K562 (cell line): Measurements from ENCODE around the gene RAB25. TPM values are rescaled to one million over a fixed set of nuclear protein-coding genes. Genes with fewer than 3 reads are reported as not detected.

Experiments
- BMI1 ChIP-seq: fragments of 150-350 bp; IDR thresholded peaks from 2 replicates; pipeline ENCODE4 v1.6.1; 2014; ENCODE audit warnings: low read length
- CREB3 ChIP-seq: fragments of 450-650 bp; conservative IDR thresholded peaks from 2 replicates; pipeline ENCODE4 v1.6.1; 2016; ENCODE audit warnings: missing genetic modification characterization, low read depth, mild to moderate bottlenecking, missing compliant biosample characterization, moderate library complexity
- DPF2 ChIP-seq: fragments of 450-650 bp; IDR thresholded peaks from 2 replicates; pipeline ENCODE4 v1.6.1; 2016
- MIER1 ChIP-seq: fragments of 450-650 bp; IDR thresholded peaks from 2 replicates; pipeline ENCODE4 v1.6.1; 2016; ENCODE audit warnings: antibody characterized with exemption, mild to moderate bottlenecking, low read depth
- NFE2L1 ChIP-seq: fragments of 450-650 bp; IDR thresholded peaks from 2 replicates; pipeline ENCODE4 v1.6.1; 2016; ENCODE audit warnings: missing genetic modification characterization, low read depth, mild to moderate bottlenecking, missing compliant biosample characterization, moderate library complexity, borderline replicate concordance
- POLR3A ChIP-seq: IDR thresholded peaks from 2 replicates; pipeline ENCODE4 v1.6.1; 2011; ENCODE audit warnings: borderline replicate concordance, mild to moderate bottlenecking, moderate library complexity; ENCODE audit not compliant: insufficient read length, insufficient read depth; ENCODE audit errors: extremely low read depth
- PTBP1 ChIP-seq: fragments of 200-400 bp; formaldehyde crosslinking; IDR thresholded peaks from 2 replicates; pipeline ENCODE4 v1.6.1; 2017; ENCODE audit warnings: low read depth, low read length
- SETDB1 ChIP-seq: IDR thresholded peaks from one replicate; pipeline ENCODE4 v1.6.1; 2012; ENCODE audit warnings: low read length, control low read depth, inconsistent platforms
- TEAD1 ChIP-seq, 2 experiments: fragments of 450-650 bp in 1 of 2; sonication (generic) in 1 of 2; formaldehyde crosslinking; IDR thresholded peaks; 2 replicates each; pipeline versions ENCODE4 v1.4.0 to v1.8.0; 2020 to 2022; ENCODE audit warnings: mild to moderate bottlenecking in 2 of 2, missing genetic modification reagents in 1 of 2
- THRAP3 ChIP-seq: fragments of 450-650 bp; IDR thresholded peaks from 2 replicates; pipeline ENCODE4 v1.6.1; 2016; ENCODE audit warnings: mild to moderate bottlenecking, inconsistent platforms, borderline replicate concordance
- ZBTB17 ChIP-seq: fragments of 450-650 bp; formaldehyde crosslinking; IDR thresholded peaks from 2 replicates; pipeline ENCODE4 v1.4.0; 2020; ENCODE audit warnings: mild to moderate bottlenecking
- ZBTB49 ChIP-seq: sonication (generic); formaldehyde crosslinking; IDR thresholded peaks from 2 replicates; pipeline ENCODE4 v1.8.0; 2022; ENCODE audit warnings: missing genetic modification reagents, mild to moderate bottlenecking, borderline replicate concordance
- ZC3H8 ChIP-seq: fragments of 450-650 bp; IDR thresholded peaks from 2 replicates; pipeline ENCODE4 v1.6.1; 2017
- ZKSCAN1 ChIP-seq: fragments of 150-350 bp; IDR thresholded peaks from 2 replicates; pipeline ENCODE4 v1.6.1; 2016; ENCODE audit warnings: low read depth, low read length
- ZNF143 ChIP-seq: sonication (generic); formaldehyde crosslinking; IDR thresholded peaks from 2 replicates; pipeline ENCODE4 v1.9.0; 2022; ENCODE audit warnings: mild to moderate bottlenecking, missing genetic modification reagents
- ZNF165 ChIP-seq: fragments of 250-450 bp; sonication (Bioruptor Pico); IDR thresholded peaks from 2 replicates; pipeline ENCODE4 v1.4.0; 2020; ENCODE audit warnings: borderline replicate concordance
- ZNF316 ChIP-seq: fragments of 450-650 bp; IDR thresholded peaks from 2 replicates; pipeline ENCODE4 v1.6.1; 2016
- ZNF408 ChIP-seq: fragments of 250-450 bp; sonication (Bioruptor Pico); IDR thresholded peaks from 2 replicates; pipeline ENCODE4 v1.4.0; 2020; ENCODE audit warnings: low read depth, mild to moderate bottlenecking, moderate library complexity
- ZNF41 ChIP-seq: fragments of 250-450 bp; sonication (Bioruptor Pico); conservative IDR thresholded peaks from 2 replicates; pipeline ENCODE4 v1.4.0; 2020; ENCODE audit warnings: mild to moderate bottlenecking
- ZNF518B ChIP-seq: fragments of 250-450 bp; sonication (Bioruptor Pico); IDR thresholded peaks from 2 replicates; pipeline ENCODE4 v1.5.0; 2021; ENCODE audit warnings: mild to moderate bottlenecking, moderate library complexity
- ZNF785 ChIP-seq: fragments of 250-450 bp; sonication (Bioruptor Pico); IDR thresholded peaks from 2 replicates; pipeline ENCODE4 v1.4.0; 2020; ENCODE audit warnings: mild to moderate bottlenecking
- polyA plus RNA-seq, 8 experiments: library from polyadenylated mRNA; depleted of rRNA in 4 of 8; stranded (reverse) in 5 of 8; unstranded in 3 of 8; fragments of >200 nt; fragmentation: Nextera tagmentation in 2 of 8; fragmentation: Illumina TruSeq in 1 of 8; extraction: Ambion mirVana in 2 of 8; extraction: Trizol in 1 of 8; gene quantifications; 2 replicates each; pipeline versions ENCODE4 v1.2.1 to v1.2.3, GENCODE V29; 2011 to 2014; ENCODE audit warnings: inconsistent platforms in 1 of 8, missing spikeins in 1 of 8
- total RNA-seq, 7 experiments: library from RNA; depleted of rRNA in 6 of 7; stranded (reverse); fragments of >200 nt in 6 of 7; fragmentation: Illumina TruSeq in 2 of 7; extraction: Trizol in 2 of 7; gene quantifications; 2 replicates each; pipeline versions ENCODE4 v1.2.1 to v1.2.3, GENCODE V29; 2011 to 2021; ENCODE audit warnings: low replicate concordance in 1 of 7

Gene RAB25
- total and polyA plus RNA-seq, 9 of the 15 experiments (the other 6 are each of a cell fraction or from before 2014, with no cell fraction given) = 0.10 to 0.27 (median 0.13) TPM; not detected in 6

GRCh38 chr1:156052862-156053767 lies 7.8 kb upstream of the RAB25 start (continued):
- TF ChIP-seq BMI1 (no peak), ZNF165 (CRISPR knock-in tag) (no peak), ZKSCAN1 (no peak), PTBP1 (0 out of 2 replicates have a peak, but pooled peaks have one; percentile 29), ZNF316 (no peak), ZNF143 (0 out of 2 replicates have a peak, but pooled peaks have one; percentile 19), ZNF41 (CRISPR knock-in tag) (no peak), THRAP3 (no peak), ZNF785 (CRISPR knock-in tag) (no peak), SETDB1 (no peak), POLR3A (no peak), CREB3 (tag) (no peak), ZBTB49 (CRISPR knock-in tag) (no peak), MIER1 (no peak), ZC3H8 (no peak), ZNF518B (CRISPR knock-in tag) (no peak), ZNF408 (CRISPR knock-in tag) (no peak), NFE2L1 (tag) (no peak), ZBTB17 (CRISPR knock-in tag) (no peak), DPF2 (no peak; the same call in 1 of the 2 replicates), TEAD1 (CRISPR knock-in tag; IDR thresholded peaks at IDR 0.05) (no peak; a peak in 1 of 4 replicates)
